HL-60/S4 treated with phorbol 12-myristate 13-acetate at 8.2 ng/mL for 4 days and 3 days (cell line): ENCODE data around the gene SLC8A3.

ENCODE experiments used
- in situ Hi-C: fragments of 300-500 bp; cut with MboI; formaldehyde crosslinking; loops from 2 replicates; pipeline ENCODE4 v1.15.0; 2022; ENCODE audit warnings: low sequenced_read_pairs

SLC8A3 gene

GRCh38 chr14:70177081-70177800 is 11.5 kb downstream of the SLC8A3 start:
- in situ Hi-C loops = no loop called here

- in situ Hi-C loops = no loop called here
These were observed 15.2 kb downstream of the SLC8A3 start for GRCh38 chr14:70173569-70173968.

- in situ Hi-C loops = no loop called here
These were observed 17.0 kb downstream of the SLC8A3 start for GRCh38 chr14:70171726-70172125.

- in situ Hi-C loops = no loop called here
These were observed 17.8 kb downstream of the SLC8A3 start for GRCh38 chr14:70170976-70171375.

- in situ Hi-C loops = no loop called here
These were observed 20.3 kb downstream of the SLC8A3 start for GRCh38 chr14:70168406-70168805.

- in situ Hi-C loops = no loop called here
These were observed 22.1 kb downstream of the SLC8A3 start for GRCh38 chr14:70166530-70167203.

GRCh38 chr14:70162358-70162757 is 26.4 kb downstream of the SLC8A3 start:
- in situ Hi-C loops = no loop called here

- in situ Hi-C loops = no loop called here
These were observed 32.2 kb downstream of the SLC8A3 start for GRCh38 chr14:70156592-70156991.

GRCh38 chr14:70152704-70153103 is 36.0 kb downstream of the SLC8A3 start:
- in situ Hi-C loops = no loop called here

- in situ Hi-C loops = no loop called here
These were observed 36.7 kb downstream of the SLC8A3 start for GRCh38 chr14:70152081-70152480.

- in situ Hi-C loops = no loop called here
These were observed 39.1 kb downstream of the SLC8A3 start for GRCh38 chr14:70149596-70150165.

GRCh38 chr14:70148911-70149595 is 39.7 kb downstream of the SLC8A3 start:
- in situ Hi-C loops = no loop called here

GRCh38 chr14:70148351-70148750 is 40.4 kb downstream of the SLC8A3 start:
- in situ Hi-C loops = no loop called here

- in situ Hi-C loops = no loop called here
These were observed 44.7 kb downstream of the SLC8A3 start for GRCh38 chr14:70144046-70144445.

GRCh38 chr14:70143306-70143705 is 45.4 kb downstream of the SLC8A3 start:
- in situ Hi-C loops = no loop called here

- in situ Hi-C loops = no loop called here
These were observed 48.1 kb downstream of the SLC8A3 start for GRCh38 chr14:70140614-70141013.

- in situ Hi-C loops = no loop called here
These were observed 49.4 kb downstream of the SLC8A3 start for GRCh38 chr14:70139384-70139783.

- in situ Hi-C loops = no loop called here
These were observed 51.0 kb downstream of the SLC8A3 start for GRCh38 chr14:70137788-70138187.

- in situ Hi-C loops = no loop called here
These were observed 55.3 kb downstream of the SLC8A3 start for GRCh38 chr14:70133461-70133860.

- in situ Hi-C loops = no loop called here
These were observed 58.3 kb downstream of the SLC8A3 start for GRCh38 chr14:70130482-70130881.

GRCh38 chr14:70127186-70127585 is 61.6 kb downstream of the SLC8A3 start:
- in situ Hi-C loops = no loop called here

GRCh38 chr14:70123796-70124195 is 65.0 kb downstream of the SLC8A3 start:
- in situ Hi-C loops = no loop called here
